HG03097 (cell line): Measurements from ENCODE around the gene RHOXF2.
"Not testable (repeated sequence)": the region's sequence is repeated elsewhere in the genome, so short reads cannot be mapped to it uniquely, and the experiment has no call there.

ENCODE experiments used
- ATAC-seq: cut with Tn5 transposase; IDR thresholded peaks from one replicate; pipeline ENCODE4 v1.9.1; 2021; ENCODE audit not compliant: unreplicated experiment, low FRiP score

Gene RHOXF2, protein sequence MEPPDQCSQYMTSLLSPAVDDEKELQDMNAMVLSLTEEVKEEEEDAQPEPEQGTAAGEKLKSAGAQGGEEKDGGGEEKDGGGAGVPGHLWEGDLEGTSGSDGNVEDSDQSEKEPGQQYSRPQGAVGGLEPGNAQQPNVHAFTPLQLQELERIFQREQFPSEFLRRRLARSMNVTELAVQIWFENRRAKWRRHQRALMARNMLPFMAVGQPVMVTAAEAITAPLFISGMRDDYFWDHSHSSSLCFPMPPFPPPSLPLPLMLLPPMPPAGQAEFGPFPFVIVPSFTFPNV

DNA sequence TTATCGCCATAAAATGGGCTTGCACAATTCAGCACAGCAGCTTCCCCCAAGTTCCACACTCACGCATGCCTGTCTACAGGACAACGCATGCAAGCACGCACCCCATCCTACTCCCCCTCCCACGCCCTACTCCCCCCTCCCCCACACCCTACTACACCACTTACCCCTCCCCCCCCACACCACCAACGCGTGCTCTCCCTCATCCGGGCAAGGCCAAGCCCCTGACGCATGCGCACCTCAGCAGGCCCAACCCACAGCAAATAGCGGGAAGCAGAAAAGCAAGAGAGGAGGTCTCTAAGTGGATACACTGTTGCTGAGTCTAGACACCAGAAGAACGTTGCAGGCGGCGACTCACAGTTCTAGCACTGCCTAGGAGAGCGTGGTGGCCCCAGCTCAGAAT is at the start of gene RHOXF2:
RHOXF2 (plus strand) TSS at position 301 of the 400 bp plus-strand sequence. CDS start 138 bp downstream, outside the sequence.
- ATAC-seq = not testable (repeated sequence)

DNA sequence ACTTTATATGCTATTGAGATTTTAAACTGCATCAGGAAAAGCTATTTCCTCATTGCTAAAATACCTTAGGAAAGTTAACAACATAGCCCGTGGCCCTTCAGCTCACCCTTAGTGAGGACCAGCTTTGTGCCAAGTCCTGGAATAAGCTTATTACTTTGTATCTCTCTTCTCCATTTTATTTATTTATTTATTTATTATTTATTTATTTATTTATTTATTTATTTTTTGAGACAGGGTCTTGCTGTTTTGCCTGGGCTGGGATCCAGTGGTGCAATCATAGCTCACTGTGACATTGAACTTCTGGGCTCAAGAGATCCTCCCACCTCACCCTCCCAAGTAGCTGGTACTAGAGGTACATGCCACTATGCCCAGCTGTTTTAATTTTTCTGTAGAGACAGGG is 49.0 kb upstream of the RHOXF2 start:
- ATAC-seq = no peak

DNA sequence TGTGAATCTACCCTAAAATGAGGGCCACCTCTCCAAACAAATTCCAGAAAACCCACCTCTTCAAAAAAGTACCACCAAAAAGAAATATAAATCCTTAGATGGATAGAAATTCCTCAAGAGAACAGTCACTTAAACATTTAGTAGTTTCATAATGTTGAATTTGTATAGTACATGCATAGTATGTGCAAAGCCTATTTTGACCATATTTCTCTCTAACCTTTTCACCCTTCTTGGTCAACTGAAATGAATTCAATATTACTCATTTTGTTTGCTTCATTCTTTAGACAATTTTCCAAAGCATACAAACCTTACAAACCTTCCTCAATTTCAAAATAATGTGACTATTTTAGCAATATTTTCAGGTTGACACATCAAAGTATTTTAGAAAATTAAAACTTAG is 46.8 kb upstream of the RHOXF2 start:
- no peak for ATAC-seq

DNA sequence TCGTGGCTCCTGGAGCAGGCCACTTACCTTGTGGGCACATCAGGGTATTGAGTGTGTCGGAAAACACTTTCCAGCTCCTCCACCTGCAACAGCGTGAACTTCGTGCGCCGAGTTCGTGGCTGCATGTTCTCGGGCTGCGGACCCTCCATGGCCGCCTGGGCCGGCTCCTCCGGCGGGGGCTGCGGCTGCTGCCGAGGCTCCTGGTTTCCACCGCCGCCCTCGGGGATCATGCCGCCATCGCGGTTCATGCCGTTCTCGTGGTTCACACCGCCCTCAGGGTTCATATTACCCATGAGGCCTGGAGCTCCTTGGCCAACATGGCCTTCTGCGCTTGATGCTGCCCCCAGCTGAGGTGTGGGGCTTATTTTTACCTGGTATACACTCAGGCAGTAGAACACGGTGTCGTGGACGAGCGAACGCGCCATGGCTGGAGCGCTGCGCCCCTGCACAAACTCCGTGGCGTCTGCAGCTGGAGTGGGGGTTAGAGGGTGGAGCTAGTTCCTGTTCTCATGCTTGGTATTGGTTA is 42.9 kb upstream of the RHOXF2 start, which contains the start of gene RHOXF1:
RHOXF1 (minus strand) TSS at position 476 of the 526 bp plus-strand sequence; CDS start at position 425, 51 bp downstream.
- no peak for ATAC-seq

DNA sequence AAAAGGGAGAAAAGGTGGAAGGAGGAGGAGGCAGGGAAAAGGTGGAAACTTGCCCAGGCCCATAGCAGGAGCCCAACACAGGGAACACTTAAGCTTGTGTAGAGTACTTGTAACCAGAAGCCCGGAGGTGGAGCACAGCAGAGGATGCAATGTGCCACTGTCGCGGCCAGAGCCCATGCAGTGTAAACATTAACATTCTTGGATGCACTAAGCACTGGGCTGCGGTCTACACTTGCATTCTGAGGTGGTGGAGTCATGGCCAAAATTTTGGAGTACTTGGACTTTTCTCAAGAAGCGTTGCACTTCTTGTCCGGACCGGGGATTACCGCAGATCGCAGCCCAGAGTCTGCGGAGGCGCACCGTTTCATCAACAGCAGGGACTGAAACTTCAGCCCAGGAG is 38.2 kb upstream of the RHOXF2 start:
- no peak for ATAC-seq

DNA sequence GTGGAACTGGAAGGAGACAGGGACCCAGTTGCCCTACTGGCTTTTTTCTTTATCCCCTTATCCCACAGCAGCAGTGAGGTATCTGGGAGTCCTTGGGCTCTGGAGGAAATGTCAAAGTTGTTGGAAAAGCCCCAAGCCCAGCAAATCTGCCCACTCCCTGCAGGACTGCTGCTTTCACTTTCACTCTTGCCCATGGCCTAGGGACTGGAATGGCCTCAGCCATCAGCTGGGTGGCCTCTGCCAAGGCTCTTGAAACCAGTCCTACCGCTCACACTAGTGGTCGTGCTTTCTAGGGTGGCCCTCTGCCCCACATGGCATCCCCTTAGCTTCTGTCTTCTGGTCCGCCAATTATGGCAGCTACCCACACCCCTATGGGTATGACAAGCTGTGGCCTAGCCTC is 33.0 kb upstream of the RHOXF2 start:
- ATAC-seq = no peak

DNA sequence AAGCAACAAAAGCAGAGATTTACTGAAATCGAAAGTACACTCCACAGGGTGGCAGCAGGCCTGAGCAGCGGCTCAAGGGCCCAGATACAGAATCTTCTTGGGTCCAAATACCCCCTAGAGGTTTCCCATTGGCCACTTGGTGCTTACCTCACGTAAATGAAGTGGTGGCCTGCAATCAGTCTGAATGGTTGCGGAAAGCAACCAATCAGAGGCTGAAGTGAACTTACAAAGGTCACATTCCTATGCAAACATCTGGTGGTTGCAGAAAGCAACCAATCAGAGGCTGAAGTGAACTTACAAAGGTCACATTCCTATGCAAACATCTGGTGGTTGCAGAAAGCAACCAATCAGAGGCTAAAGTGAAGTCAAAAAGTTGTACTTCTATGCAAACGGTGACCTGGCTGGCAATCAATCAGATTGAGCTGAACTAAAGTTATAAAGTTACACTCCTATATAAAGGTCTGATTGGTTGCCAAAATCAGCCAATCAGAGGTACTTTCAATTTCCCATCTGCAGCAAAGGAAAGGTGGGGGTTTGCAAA is 30.0 kb upstream of the RHOXF2 start:
- not testable (repeated sequence) for ATAC-seq

DNA sequence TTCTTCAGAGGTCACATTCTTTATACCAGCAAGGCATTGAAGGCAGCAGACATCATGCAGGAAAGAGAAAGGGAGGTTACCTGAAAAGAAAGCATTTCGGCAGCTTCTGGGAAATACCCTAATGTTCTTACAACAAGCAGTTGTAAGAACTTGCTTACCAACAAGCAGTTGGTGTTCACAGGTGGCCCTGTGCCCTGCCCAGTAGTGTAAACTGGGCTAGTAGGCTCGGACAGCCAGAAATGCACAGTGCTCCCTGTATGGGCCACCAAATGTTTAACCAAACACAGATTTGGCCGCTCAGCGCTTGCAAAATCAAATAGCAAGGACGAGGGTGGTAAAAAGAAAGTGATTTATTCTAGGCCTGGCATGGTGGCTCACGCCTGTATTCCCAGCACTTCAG is 22.3 kb upstream of the RHOXF2 start:
- ATAC-seq = no peak

DNA sequence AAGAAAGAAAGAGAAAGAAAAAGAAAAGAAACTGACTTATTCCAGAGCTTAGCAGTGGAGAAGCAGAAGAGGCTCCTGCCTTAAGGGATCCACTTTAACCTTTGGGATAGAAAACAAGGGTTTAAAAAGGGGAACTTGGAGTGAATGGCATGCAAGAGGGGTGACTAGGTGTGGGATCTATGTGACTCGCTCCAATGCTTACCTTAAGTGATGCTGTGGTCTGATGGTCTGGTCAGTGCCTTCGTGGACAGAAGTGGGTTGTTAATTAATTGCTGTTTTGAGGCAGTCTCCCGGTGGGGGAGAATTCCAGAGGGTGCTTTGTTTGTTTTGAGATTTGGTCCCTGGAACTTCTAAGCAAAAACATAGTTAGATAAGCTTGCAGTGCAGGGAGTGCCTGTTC is 21.6 kb upstream of the RHOXF2 start:
- ATAC-seq = no peak

DNA sequence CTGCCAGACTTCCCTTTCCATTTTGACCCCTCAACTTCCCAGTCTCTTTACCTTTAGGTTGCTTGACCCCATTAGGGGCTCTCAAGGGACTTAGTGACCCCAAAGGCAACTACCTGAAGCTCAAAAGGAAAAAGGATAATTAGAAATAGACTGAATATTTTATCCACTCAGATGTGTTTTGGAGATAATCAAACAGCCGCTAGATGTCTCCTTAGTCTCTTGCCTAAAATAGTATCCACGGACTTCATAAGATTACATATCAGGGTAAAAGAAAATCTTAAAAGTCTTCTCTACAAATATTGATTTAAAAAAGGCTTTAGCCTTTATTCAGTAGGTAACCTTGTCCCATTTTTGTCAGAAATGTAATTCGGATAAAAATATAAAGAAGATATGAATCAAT is 21.0 kb upstream of the RHOXF2 start:
- no peak for ATAC-seq

DNA sequence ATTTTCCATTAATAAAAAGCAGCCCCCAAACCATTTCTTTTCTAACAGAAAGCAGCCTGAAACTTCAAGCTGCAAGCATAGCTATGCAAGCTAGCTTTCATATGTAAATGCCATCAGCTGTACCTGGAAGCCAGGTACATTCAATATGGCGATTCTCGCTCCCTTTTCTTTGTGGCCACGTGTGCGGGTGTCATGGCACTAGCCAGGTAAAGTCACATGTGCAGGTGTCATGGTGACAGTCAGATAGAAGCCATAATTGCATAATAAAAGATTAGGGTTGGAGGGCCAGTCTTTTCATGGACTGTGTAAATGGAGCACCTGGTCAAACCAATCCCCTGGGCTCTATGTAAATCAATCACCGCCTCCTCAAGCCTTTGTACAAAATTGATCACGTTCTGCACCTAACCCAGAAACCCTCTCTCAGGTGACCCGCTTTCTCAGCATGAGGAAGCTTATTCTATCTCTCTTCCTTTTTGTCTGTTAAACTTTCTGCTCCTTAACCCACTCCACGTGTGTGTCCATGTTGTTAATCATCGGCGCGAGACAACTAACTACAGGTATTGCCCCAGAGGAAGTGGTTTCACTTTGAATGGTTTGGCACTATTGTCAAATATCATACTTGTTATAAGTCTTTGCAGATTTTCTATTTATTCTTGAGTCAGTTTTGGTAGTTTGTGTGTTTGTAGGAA is 18.0 kb upstream of the RHOXF2 start:
- no peak for ATAC-seq

DNA sequence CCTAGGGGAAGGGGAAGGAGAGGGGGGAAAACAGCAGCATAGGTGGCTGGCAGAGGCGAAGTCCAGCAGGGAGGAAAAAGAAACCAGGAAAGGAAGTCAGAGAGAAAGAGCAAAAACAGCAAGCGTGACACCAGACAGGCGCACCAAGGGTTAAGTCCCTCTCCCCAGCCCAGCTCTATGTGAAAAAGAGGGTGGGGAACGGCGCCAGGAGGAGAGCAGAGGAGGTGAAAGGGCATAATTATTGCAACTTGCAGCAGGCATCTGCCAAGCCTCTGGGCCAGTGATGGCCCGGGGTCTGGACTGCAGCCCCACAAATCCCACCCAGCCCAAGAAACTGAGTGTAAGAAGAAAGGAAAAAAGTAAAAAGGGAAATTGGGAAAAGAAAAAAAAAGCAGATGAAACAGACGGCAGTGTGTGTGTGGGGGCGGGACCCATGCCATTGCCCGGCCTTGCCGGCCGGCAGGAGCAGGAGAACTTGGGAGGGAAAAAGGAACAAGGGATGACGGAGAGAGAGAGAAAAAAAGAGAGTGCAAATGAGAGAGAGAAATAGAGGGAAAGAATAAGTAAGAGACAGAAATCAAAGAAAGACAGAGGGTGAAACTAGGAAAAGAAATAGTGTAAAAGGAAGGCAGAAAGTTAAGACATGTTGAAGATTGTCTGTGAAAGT is 14.1 kb upstream of the RHOXF2 start:
- ATAC-seq = no peak

DNA sequence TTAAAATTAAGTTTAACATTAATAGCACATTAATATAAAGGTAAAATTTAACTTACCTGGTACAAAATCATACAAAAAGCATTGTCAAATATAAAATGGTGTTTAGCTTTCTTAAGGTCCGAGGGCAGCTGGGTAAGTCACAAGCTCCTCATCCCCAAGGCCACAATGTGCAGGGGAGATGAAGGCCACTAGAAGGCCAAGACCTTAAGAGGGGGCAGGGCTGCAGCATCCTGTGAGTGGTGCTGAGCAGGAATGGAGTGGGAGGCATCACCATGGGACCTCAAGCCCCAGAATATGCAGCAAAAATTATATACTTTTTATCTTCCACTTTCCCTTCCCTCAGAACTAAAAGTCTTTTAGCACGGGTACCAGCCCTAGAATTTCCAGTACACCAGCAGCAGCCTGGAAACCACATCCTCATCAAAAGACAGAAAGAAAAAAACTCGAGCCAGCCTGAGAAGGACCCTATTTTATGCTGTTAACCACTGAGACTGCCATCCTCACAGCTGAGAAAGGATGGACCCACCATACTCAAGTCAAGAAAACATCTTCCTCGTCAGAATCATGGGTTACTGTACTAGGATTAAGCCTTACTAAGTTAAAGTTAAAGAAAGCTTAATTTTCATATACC is 13.0 kb upstream of the RHOXF2 start:
- ATAC-seq = no peak

DNA sequence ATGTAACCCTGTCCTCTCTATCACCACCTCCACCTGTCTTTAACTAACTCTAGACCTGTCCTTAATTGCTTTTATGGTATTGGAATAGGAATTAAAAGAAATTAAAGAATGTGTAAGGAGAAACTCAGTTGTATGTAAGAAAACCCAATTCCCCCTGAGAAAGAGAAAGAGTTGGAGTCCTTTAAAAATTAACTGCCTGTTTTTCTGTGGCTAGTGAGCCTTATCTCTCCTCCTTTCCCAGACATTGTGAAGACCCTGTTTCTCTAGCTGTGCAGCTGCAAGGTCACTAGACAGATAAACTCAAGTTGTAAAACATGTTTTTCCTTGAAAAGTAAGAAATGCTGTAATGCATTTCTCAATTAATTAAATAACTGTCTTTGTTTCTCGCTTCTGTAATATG is 12.1 kb upstream of the RHOXF2 start:
- ATAC-seq = not testable (repeated sequence)

DNA sequence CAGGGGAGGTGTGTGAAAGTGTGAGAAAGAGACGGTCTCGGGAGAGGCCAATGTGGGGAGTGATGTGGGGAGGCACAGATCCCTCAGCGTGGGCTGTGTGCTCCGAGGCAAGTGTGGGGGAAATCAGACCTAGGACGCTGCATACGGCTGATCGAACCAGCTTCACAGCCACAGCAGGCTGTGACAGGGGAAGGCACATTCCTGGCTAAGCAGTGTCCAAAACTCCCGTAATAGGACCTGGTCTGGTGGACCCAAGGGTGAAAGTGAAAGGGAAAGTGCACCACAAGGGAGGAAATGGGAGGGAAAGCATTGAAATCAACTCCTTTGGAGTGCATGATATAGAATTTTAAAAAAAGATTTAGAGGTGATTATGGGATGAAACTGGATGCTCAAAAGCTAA is 10.9 kb upstream of the RHOXF2 start:
- ATAC-seq = no peak

DNA sequence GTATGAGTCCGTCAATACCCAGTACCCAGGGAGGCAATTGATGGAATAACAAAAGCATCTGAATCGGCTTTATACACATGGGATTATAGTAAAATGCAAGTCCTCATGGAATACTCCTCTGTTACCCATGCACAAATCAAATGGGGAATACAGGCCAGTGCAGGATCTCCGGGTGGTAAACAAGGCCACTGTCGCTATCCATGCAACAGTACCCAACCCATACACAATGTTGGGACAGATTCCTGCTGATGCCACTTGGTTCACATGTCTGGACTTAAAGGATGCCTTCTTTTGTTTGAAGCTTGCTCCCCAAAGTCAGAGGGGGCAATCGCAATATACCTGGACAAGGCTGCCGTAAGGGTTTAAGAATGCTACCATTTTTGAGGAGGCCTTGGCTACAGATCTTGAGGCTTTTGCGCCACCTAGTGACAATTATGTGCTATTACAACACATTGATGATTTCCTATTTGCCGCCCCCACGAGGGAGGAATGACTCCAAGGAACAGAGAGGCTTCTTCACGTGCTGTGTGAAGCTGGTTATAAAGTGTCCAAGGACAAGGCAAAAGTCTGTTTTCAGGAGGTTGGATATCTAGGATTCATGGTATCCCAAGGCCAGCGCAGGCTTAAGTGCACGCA is 8.2 kb upstream of the RHOXF2 start:
- ATAC-seq = not testable (repeated sequence)

DNA sequence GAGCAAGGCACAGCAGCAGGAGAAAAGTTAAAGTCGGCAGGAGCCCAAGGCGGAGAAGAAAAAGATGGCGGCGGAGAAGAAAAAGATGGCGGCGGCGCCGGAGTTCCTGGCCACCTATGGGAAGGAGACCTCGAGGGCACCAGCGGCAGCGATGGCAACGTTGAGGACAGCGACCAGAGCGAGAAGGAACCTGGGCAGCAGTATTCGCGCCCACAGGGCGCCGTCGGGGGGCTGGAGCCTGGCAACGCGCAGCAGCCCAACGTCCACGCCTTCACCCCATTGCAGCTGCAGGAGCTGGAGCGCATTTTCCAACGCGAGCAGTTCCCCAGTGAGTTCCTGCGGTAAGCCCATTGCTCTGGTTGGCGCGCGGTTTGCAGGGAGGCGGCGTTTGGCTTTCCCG is 673 bp downstream of the RHOXF2 start:
- not testable (repeated sequence) for ATAC-seq

DNA sequence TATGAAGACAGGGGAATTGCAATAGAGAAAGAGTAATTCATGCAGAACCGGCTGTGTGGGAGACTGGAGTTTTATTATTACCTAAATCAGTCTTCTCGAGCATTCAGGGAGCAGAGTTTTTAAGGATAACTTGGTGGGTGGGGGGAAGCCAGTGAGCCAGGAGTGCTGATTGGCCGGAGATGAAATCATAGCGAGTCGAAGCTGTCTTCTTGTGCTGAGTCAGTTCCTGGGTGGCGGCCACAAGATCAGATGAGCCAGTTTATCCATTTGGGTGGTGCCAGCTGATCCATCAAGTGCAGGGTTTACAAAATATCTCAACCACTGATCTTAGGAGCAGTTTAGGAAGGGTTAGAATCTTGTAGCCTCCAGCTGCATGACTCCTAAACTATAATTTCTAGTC is 34.8 kb downstream of the RHOXF2 start:
- not testable (repeated sequence) for ATAC-seq

DNA sequence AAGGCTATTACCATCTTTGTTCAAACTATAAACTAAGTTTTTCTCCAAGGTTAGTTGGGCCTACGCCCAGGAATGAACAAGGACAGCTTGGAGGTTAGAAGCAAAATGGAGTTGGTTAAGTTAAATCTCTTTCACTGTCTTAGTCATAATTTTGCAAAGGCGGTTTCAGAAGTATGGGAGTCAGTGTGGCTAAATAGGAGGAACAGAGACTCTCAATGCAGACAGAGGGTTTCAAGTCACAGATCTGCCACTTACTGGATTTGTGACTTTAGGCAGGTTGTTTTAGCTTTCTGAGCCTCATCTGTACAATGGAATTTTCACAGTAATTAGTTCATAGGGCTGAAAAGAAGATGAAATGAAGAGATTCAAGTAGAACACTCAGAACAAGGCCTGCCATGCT is 35.3 kb downstream of the RHOXF2 start:
- ATAC-seq = not testable (repeated sequence)

DNA sequence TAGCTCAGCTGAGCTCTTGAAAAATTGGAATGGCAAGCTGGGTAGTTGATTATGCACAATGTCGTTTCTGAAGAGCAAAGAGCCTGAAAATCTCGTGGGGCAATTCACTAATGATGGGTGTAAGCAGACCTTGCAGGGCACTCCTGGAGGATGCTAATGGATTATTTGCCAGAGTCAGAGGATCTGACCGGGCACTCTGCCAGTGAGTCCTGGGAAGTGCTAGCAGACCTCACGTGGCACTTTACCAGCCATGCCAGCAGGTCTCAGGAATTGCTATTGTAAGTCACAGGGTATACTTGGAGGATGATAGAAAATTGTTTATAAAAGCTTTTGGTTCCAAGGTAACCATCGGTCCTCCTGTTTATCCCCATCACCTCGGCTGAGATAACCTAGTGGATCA is 37.4 kb downstream of the RHOXF2 start:
- not testable (repeated sequence) for ATAC-seq
